ENCODE results near the gene HK1. TPM values are rescaled to one million over a fixed set of nuclear protein-coding genes. Genes with fewer than 3 reads are reported as not detected.
"Not testable (repeated sequence)": the region's sequence is repeated elsewhere in the genome, so short reads cannot be mapped to it uniquely, and the experiment has no call there.

HK1 gene
- total RNA-seq, 1 donor from 2014 or later = 128 TPM

DNA sequence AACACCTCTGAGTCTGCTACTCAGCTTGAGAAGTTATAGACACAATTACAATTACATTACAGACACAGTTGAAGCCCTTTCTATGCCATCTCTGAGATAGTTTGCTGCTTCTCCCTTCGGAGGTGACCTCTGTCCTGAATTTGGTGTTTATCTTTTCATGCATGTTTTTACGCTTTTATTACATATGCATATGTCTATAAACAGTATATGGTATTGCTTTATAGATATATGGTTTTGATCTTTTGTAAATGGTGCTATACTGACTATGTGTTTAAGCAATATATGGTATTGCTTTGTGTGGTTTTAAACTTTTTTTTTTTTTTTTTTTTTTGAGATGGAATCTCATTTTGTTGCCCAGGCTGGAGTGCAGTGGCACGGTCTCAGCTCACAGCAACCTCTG is 48.4 kb downstream of the HK1 start:
- Histone ChIP-seq H3K4me1 (peaks cover 9 to 70% of the 10 kb centered on the region in 2 donors), H3K9me3 (no peaks in the 10 kb centered on the region), H3K27me3 (no peaks in the 10 kb centered on the region), H3K4me3 (no peak overlapping the region), H3K27ac (peak overlapping the region; percentile 57 to 90), H3K36me3 (peaks cover 0 to 8% of the 10 kb centered on the region in 2 donors)
- TF ChIP-seq, protein P1, sequence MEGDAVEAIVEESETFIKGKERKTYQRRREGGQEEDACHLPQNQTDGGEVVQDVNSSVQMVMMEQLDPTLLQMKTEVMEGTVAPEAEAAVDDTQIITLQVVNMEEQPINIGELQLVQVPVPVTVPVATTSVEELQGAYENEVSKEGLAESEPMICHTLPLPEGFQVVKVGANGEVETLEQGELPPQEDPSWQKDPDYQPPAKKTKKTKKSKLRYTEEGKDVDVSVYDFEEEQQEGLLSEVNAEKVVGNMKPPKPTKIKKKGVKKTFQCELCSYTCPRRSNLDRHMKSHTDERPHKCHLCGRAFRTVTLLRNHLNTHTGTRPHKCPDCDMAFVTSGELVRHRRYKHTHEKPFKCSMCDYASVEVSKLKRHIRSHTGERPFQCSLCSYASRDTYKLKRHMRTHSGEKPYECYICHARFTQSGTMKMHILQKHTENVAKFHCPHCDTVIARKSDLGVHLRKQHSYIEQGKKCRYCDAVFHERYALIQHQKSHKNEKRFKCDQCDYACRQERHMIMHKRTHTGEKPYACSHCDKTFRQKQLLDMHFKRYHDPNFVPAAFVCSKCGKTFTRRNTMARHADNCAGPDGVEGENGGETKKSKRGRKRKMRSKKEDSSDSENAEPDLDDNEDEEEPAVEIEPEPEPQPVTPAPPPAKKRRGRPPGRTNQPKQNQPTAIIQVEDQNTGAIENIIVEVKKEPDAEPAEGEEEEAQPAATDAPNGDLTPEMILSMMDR (IDR thresholded peaks at IDR 0.05) = no peak
- intact Hi-C loops (cut with DNase I) = no loop called here
- no peak for DNase-seq (ENCODE audit: low spot score in 2 of 2)

DNA sequence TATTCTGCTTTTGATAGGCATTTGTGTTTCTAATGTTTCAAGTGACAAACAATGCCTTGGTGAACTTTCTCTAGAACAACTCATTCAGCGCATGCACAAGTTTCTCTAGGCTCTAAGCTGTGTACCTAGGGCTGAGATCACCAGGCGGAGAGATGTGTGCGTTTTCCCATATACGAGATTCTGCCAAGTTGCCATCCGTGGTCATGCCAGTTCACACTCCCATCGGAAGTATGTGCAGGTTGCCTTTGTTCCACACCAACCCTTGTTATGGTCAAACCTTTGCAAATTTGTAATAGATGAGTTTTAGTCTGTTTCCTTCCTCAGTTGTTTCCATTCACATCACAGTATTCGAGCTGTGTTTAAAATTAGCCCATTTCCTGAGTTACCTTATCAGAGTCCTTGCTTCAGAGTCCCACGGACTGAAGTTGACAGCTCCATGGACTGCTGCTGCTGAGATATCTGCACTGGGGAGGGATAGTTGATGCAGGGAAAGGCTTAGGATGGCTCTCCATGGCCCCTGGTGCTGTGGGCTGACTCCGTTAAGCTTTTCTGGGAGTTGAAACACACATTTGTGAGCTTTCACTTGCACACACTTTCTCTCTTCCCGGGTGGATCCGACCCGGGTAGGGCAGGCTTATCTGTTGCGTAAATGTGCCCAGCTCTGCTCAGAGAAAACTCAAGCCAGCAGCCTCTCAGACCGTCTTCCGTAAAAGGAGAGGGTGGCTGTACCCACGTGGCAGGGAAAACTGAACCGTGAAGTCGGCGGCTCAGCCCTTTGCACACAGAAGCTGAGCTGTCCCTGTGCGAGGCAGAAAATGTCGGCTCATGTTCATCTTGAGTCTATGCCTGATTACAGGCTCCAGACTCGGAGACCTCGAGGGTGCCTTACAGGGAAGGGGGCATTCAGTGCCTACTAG is 49.4 kb downstream of the HK1 start:
- TF ChIP-seq, protein P1 (IDR thresholded peaks at IDR 0.05) = no peak

DNA sequence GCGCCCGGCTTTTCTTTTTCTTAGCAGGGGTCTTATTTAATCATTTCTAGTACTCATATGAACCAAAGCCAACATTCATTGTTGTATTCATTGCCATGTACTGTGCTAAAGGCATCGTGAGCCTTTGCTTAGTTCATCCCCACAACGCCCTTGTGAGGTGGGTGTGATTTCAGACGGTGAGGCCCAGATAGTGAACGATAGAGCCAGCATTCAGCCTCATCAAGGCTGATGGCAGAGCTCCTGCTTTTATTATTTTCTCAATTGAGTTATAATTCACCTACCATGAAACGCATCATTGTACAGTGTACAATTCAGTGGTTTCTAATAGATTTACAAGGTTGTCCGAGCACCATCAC is 50.1 kb downstream of the HK1 start:
- no peak for DNase-seq (ENCODE audit: low spot score in 2 of 2)
- Histone ChIP-seq H3K4me3 (peak overlapping the region; percentile 40 to 59), H3K9me3 (no peaks in the 10 kb centered on the region), H3K36me3 (peaks cover 0 to 8% of the 10 kb centered on the region in 2 donors), H3K27ac (peak overlapping the region; percentile 90 to 91), H3K27me3 (no peaks in the 10 kb centered on the region), H3K4me1 (peaks cover 21 to 76% of the 10 kb centered on the region in 2 donors)
- TF ChIP-seq, protein P1 (IDR thresholded peaks at IDR 0.05) = no peak
- intact Hi-C loops (cut with DNase I) = no loop called here

More for the DNA sequence above, 49.4 kb downstream of the HK1 start:
- Histone ChIP-seq H3K9me3 (no peaks in the 10 kb centered on the region), H3K27me3 (no peaks in the 10 kb centered on the region), H3K36me3 (peaks cover 0 to 8% of the 10 kb centered on the region in 2 donors), H3K4me3 (peak overlapping the region; percentile 40 to 59), H3K27ac (peak overlapping the region; percentile 90 to 91), H3K4me1 (peaks cover 17 to 77% of the 10 kb centered on the region in 2 donors)
- intact Hi-C loops (cut with DNase I) = no loop called here
- peak; percentile 42 to 90 for DNase-seq (ENCODE audit: low spot score in 2 of 2)

DNA sequence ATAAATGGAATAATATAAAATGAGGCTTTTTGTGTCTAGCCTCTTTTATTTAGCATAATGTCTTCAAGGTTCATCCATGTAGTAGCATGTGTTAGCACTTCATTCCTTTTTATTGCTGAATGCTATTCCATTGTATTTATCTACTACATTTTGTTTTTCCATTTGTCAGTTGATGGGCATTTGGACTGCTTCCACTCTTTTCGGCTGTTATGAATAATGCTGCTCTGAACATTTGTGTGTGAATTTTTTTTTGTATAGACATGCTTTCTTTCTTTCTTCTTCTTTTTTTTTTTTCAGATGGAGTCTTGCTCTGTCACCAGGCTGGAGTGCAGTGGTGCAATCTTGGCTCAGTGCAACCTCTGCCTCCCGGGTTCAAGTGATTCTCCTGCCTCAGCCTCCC is 50.6 kb downstream of the HK1 start:
- H3K36me3 ChIP-seq; H3K27me3 ChIP-seq; DNase-seq (ENCODE audit: low spot score in 2 of 2); H3K9me3 ChIP-seq; H3K4me3 ChIP-seq; intact Hi-C loops (cut with DNase I): not testable (repeated sequence)
- peaks cover 26 to 78% of the 10 kb centered on the region in 2 donors for H3K4me1 ChIP-seq
- H3K27ac ChIP-seq = peak overlapping the region; percentile 90 to 91

DNA sequence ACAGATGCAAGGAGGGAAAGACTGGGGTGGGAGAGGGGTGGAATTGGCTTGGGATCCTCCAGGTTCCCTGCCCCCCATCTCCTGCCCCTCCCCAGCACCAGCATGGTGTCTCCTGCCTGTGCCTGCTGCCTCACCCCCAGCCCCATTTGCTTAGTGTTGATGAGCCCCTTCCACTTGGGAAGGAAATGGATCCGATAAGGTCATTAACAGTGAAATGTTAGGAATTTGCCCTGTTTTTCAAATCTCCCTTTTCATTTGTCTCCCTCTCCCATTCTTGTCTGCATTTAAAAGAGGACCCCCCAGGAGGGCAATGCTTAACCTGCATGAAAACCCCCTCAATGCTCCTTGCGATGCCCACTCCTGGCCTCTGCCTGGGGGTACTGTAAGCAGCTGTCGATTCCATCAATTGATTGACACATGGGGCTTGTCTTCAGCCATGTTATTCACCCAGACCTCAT is 51.5 kb downstream of the HK1 start:
- no peak overlapping the region for H3K4me3 ChIP-seq
- H3K9me3 ChIP-seq = no peaks in the 10 kb centered on the region
- peak overlapping the region; percentile 90 to 91 for H3K27ac ChIP-seq
- no peaks in the 10 kb centered on the region for H3K27me3 ChIP-seq
- TF ChIP-seq, protein P1 (IDR thresholded peaks at IDR 0.05) = no peak
- H3K36me3 ChIP-seq = peaks cover 0 to 8% of the 10 kb centered on the region in 2 donors
- DNase-seq (ENCODE audit: low spot score in 2 of 2) = no peak
- intact Hi-C loops (cut with DNase I) = loop anchor here (5.0 kb wide), 3 partner anchors 48 to 92 kb away; no protein-coding TSS in a partner anchor
- H3K4me1 ChIP-seq = peaks cover 35 to 81% of the 10 kb centered on the region in 2 donors

DNA sequence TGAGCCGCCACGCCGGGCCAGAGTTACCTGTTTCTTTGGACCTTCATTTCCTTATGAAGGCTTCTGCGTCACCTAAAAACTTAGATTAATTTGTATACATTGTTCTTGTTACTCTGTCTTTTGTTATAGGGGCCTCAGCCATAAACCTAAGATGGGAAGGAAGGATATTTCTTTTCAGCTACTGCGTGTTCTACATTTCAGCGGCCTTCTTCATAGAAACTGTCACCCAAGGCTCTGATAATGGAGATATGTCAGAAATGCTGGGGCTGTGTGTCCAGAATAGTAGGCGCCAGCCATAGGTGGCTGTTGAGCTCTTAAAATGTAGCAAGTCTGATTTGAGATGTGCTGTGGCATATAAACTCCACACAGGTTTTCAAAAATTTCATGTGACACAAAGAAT is 52.9 kb downstream of the HK1 start:
- no peaks in the 10 kb centered on the region for H3K27me3 ChIP-seq
- intact Hi-C loops (cut with DNase I) = loop anchor here (5.0 kb wide), 3 partner anchors 46 to 94 kb away; no protein-coding TSS in a partner anchor
- no peak overlapping the region for H3K4me3 ChIP-seq
- peaks cover 0 to 8% of the 10 kb centered on the region in 2 donors for H3K36me3 ChIP-seq
- H3K27ac ChIP-seq = peak overlapping the region; percentile 90 to 91
- DNase-seq (ENCODE audit: low spot score in 2 of 2) = no peak
- H3K4me1 ChIP-seq = peaks cover 44 to 90% of the 10 kb centered on the region in 2 donors
- TF ChIP-seq, protein P1 (IDR thresholded peaks at IDR 0.05) = no peak
- H3K9me3 ChIP-seq = no peaks in the 10 kb centered on the region
